ENCODE data around the gene CAMK1D.
A peak's percentile ranks its signal among the peaks of the same experiment; 100 is the strongest.
"Not testable (repeated sequence)": the region's sequence is repeated elsewhere in the genome, so short reads cannot be mapped to it uniquely, and the experiment has no call there.

Gene CAMK1D

DNA sequence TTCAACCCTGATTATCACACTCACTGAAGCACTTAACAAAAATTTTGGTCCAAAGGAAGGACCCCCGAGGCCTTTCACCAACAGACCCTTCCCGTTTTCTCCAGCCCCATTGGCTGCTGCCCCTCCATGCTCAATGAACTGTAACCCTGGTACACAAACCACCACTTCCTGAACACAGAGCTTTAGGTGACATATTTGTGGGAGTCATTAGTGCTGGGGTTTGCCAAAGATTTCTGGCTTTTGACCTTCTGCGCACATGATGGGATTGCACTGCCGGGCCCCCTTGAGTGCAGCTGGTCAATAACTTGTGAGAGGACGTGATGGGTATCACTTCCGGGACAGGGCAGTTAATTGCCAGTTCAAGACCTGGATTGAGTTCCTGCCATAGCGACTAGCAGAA lies 9.0 kb upstream of the CAMK1D start:
- DNase-seq: no peak

DNA sequence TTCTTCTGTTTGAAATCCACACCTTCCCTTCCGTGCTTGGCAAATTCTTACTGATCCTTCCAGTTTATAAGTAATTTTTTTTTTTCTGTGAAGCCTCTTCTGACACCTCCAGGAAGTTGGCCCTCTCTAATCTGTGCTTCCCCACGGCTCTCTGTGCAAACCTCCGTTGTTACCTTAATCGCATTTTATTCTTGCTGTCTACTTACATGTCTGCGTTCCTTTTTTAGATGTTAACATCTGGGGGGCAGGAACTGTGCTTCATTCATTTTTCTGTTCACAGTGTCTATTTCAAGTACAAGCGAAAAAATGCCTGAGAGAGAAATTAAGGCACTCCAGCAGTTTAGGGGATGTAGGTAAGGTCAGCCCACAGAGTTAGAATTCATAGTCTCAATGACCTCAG lies 8.4 kb upstream of the CAMK1D start:
- no peak for DNase-seq

DNA sequence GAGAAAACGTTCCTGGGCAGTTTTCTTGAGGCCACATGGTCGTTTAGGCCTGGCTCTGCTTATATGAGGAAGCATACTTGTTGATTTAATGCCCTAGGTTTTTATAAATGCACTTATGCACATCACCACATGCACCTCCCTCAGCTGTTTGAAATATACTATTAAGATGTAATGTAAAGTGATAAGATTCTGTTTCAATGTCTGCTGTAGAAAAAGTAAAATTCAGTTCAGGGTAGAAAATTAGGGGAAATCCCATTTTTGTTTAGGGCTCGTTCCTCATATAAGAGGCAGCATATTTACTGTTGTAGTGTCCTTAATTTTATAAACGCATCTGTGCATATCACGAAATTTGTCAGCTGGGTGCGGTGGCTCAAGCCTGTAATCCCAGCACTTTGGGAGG lies 7.8 kb upstream of the CAMK1D start:
- no peak for DNase-seq

DNA sequence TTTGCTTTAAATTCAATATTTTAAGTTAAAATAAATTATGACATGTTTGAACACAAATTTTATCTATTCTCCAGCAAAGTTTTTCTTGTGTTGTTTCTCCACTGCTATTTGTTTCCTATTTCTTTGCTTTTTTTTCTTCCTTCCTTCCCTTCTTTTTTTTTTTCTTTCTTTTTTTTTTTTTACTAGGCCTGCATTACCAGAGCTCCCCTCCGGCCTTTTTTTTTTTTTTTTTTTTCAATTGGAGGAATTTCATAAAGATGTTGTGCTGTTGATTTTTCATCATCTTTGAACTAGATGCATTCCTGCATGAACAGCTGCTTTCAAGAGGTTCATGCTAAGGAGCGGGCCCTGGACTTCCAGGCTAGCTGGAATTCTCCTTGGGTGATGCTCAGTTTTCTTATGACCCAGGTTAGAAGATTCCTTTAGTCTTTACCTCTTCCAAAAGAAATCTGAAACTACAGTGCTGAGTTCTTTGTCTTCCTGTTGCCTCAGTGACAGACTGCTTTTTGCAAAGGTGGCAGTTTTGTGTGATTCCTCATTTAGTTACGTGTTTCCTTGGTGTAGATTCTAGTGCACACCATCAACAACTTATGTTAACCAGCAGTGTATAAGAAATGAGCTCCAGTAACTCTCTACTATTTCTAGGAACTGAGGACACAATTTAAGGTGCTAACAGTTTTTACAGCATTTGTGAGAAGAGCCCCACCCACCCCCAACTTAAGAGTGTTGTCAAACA lies 4.8 kb upstream of the CAMK1D start:
- no peak for DNase-seq

DNA sequence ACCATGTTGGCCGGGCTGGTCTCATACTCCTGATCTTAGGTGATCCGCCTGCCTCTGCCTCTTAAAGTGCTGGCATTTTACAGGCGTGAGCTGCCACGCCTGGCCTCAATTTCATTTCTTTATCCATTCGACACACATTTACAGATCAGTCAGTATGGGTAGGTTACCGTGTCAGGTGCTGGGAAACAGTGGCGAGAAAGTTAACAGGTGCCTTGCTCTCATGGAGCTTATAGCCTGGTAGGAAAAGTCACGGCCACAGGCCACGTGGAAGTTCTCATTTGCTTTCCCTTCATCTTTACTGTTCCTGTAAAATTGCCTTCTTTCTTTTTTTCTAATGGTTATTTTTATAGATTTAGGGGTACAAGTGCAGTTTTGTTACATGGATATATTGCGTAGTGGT lies 2.6 kb upstream of the CAMK1D start:
- DNase-seq: no peak

DNA sequence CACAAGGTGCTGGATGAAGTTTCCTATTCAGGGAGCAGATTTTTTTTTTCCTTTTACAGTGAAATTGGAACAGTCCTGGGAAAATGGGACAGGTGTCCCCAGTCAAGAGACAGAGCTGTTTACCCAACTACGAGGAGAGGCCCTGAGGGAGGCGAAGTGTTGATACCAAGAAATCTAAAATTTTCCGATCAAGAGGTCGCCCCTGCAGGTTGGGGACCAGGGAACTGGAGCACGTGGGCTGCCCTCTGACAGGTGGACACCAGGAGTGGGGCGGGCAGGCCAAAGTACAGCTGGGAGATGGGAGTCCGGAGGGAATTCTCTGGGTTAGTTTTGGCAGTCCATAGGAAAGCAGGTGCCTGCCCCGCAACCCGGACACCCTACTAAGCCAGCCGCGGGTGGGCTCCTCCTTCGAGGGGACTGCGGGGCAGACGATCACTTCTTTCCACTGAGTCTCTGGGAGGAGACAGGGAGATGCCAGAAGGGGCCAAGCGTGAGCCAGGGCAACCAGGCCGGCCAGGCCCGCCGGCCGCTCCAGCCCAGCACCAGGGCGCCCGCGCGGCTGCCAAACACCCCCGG lies 965 bp upstream of the CAMK1D start:
- peak in 4 of 56 donors; percentile 31 to 41 (median 36) for DNase-seq

DNA sequence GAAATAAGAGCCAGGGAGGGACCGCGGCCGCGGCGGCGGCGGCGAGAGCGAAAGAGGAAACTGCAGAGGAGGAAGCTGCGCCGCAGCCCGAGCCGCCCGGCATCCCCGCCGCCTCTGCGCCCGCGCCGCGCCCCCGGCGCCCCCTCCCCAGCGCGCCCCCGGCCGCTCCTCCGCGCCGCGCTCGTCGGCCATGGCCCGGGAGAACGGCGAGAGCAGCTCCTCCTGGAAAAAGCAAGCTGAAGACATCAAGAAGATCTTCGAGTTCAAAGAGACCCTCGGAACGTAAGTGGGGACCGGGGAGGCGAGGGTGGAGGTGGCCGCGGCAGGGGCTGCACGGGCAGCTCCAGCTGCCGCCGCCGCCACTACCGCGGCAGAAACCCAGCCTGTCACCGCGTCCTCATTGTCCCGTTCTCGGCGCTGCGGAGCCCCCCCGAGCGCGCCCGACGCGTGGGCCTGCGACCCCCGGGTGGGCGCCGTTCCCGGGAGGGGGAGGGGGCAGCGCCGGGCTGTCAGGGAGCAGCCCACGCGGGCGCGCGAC lies 351 bp downstream of the CAMK1D start:
- DNase-seq: peak in 1 of 56 donors; percentile 47

DNA sequence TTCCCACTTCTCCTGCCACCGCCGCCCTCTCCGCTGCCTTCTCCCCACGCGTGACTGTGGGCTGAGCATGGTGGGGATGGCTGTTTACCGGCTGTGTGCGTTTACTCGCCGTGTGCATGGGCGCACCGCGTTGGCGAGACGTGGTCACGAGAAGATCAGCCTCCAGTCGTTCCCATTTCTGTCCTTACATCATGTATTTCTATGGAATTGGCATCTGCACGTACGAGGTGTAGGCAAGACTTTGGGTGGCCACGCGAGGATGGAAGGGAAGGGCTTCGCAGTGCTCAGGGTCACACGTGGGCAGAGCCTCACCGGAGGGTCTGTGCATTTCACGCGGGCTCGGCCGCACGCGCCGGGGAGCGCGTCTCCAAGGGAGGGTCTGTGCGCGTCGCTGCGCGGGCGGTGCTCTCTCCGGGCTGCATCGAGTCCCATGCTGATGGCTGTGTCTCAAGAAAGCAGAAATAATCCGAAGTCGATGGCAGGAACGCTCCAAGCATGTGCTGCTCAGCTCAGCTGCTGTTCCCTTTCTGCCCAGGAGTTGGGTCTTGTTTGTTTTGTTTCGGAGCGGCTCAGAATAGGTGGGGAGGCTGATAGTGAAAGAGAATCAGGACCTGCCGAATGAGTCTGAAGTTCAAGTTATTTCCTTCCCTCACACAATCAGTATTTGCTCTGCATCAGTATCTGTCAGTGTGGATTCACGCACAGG lies 973 bp downstream of the CAMK1D start:
- peak in 30 of 56 donors; percentile 2 to 55 (median 32) for DNase-seq

DNA sequence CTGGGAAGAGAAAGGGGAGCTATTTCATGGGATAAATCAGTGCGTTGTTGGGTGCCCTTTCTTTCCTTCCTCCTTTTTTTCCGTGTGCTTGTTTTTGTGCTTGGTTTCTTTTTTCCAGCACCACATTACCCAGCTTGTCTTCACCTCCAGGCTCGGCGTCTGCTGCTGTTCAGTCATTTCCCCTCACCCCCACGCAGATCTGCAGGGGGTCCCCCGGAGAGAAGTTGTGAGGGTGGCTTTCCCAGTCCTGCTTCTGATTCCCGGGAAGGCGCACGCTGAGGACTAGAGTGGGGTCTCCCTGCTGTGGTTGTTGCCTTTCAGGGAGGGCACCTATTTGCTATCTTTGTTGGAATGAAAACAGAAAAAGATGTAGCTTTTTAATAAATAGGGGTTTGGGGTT lies 1.6 kb downstream of the CAMK1D start:
- no peak for DNase-seq

DNA sequence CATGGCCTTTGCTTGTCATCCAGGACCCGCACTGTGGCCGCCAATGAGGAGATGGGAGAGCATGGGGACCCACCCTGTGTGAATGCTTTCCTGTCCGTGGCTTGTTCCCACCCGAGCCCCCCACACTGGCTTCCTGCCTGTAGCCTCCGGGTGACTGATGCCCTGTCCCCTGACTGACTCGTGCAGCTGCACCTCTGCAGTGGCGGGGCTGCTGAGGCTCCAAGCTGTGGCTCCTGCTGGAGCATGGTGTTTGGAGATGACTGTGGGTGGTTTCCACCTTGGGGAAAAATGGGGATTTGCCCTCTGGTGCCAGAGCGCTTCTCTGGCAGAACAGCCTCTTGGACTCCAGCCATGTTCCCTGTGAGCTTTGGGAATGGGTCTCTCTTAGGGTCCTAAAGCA lies 2.1 kb downstream of the CAMK1D start:
- peak in 5 of 56 donors; percentile 4 to 19 (median 9) for DNase-seq

DNA sequence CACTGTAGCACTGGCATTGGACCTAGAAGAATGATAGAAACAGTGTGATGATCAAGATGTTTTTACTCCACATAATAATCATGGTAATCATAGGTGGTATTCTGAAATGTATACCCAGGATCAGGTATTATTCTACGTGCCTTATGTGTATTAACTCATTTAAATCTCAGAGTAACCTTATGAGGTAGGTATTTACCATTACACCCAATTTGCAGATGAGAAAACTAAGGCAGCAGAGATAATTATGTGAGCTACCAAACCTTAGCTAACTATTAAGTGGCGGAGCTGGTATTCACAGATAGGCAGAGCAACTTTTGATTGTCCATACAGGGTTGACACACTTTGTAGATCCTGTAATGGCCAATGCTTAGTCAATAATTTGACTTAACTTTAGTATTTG lies 2.5 kb downstream of the CAMK1D start:
- DNase-seq: no peak

DNA sequence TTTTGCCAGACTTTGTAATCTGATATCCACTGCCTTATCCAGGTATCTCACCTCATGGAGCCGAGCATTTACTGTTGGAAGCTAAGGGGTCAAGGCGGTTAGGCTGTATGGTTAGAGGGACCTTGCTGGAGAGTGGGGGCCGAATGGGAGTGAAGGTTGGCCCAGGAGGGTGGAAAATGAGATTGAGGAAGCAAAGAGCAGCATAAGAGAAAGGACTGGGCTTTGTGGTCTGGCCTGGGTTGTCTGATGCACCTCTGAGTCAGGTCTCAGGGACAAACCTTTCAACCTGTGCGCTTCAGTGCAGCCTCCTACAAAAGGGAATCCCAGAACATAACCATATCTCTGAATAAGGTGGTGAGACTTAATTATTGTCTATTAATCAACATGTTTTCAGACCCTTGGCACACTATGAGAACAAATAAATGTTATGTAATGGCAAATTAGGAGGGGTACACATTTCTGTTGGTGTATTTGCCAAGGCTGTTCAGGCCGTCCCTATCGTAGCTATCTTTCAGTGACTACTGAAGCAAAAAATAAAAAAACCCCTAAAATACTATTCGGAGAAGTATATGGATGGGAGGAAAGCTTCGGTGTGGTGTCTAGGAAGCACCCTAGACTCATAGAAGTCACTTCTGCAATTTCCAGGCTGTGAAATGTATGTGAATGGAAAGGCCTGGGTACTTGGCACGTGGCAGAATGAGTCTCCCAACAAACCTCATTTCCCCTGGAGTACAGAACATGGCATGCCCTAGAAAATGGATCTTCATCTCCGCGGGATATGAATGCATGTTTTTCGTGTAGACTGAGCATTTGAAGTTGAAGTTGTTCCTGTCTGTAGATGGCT lies 4.3 kb downstream of the CAMK1D start:
- no peak for DNase-seq

DNA sequence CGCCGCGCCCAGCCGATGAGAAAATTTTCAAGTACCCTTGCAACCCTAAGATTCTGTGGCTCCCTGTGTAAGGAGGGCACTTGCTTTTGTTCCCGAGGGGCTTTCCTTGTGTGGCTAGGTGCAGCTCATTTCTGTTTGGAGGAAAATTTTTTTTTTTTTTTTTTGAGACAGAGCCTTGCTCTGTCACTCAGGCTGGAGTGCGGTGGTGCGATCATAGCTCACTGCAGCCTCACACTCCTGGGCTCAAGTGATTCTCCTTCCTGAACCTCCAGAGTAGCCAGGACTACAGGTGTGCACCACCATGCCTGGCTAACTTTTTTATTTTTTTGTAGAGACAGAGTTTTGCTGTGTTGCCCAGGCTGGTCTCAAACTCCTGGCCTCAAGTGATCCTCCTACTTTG lies 5.3 kb downstream of the CAMK1D start:
- DNase-seq: not testable (repeated sequence)

DNA sequence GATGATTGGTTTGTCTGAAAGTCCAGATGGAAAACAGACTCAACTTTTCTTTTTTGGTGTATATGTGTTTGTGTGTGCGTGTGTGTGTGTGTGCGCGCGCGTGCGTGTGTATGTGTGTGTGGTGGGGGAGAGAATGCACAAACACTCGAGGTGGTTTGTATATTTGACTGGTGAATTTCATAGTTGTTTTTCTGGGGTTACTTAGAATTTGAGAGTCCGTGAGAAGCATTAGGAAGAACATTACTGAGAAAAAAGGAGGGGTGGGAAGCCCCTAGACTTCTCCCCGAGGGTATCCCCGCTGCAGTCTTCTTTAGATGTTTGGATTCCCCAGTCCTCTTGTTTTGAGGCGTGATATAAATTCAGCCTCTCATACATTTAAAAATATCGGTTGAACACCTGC lies 6.0 kb downstream of the CAMK1D start:
- no peak for DNase-seq

DNA sequence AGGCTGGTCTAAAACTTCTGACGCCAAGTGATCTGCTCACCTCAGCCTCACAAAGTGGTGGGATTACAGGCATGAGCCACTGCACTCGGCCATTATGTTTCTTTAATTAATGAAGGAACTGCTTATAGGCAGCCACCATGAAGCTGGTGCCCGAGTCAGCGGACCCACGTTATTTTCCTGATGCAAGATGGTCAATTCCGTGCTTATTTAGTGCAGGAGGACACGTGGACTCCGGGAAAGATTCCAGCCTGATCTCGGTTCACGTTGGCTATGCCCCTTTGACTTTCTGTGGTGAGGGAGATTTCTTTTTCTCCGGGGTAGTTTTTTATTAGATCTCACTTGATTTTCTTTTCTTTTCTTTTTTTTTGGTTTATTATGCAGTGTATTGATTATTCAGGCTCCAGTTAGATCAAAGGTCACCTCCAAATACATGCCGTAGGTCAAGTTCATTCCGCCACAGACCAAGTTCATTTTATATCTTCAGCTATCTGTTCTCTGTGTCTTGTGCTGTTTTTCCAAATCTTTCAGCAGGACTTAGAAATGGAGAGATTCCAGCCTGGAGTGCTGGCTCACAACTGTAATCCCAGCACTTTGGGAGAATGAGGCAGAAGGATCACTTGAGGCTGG lies 8.3 kb downstream of the CAMK1D start:
- no peak for DNase-seq

DNA sequence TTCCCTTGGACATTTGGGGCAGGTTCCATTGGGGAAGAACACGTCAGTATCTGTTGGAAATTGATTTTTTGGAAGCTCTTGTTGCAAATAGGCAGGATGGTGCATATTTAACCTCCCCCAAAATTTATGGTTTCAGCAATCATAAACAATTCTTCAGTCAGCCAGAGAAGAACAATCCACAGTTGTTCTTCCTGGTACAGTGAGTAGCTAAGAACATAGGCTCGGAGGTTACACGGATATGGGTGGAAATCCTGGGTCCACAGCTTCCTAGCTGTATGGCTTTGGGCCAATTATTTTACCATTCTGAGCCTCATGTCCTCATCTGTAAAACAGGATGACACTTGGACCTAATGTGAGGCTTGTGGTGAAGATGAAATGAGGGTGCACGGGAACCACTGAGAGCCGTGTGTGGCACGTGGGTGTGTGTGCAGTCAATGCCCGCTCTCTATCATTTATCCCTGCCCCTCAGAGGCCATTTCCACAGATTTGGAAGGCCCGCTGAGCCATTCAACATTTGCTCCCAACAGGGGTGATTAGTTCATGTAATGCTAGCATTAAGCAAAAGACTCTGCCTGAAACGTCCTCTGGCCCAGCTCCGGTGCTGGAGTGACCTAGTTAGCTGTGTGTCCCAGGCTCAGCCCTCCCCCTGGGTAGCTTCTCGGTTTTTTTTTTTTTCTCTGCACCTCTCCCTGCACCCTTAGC lies 9.7 kb downstream of the CAMK1D start:
- DNase-seq: peak in 2 of 56 donors; percentile 12 to 29

DNA sequence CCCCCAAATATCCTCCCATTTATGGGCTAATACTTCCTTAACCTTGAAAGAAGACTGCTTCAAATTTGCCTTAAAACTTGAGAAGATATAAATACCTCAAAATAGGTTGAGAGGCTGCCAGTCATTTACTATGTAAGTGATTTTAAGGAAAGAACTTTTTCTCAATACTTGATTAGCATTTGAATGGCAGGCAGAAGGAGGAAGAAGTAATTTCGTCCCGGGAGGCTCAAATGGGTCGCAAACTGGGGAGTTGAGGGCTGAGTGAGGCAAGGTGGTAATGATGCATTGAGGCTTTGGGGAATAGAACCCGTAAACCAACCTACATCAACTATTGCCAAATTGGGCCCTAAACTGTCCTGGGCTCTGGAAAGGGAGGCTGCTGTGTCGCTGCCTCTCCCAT lies 11.1 kb downstream of the CAMK1D start:
- DNase-seq: no peak

DNA sequence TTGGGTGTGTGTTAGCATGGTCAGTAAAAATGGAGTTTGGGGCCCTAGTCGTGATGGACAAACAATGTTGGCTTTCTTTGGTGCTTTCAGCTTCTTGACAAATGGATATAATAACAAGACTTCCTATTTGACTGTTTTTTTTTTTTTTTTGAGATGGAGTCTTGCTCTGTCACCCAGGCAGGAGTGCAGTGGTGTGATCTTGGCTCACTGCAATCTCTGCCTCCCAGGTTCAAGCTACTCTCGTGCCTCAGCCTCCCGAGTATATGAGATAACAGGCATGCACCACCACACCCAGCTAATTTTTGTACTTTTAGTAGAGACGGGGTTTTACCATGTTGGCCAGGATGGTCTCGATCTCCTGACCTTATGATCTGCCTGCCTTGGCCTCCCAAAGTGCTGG lies 11.8 kb downstream of the CAMK1D start:
- DNase-seq: not testable (repeated sequence)

DNA sequence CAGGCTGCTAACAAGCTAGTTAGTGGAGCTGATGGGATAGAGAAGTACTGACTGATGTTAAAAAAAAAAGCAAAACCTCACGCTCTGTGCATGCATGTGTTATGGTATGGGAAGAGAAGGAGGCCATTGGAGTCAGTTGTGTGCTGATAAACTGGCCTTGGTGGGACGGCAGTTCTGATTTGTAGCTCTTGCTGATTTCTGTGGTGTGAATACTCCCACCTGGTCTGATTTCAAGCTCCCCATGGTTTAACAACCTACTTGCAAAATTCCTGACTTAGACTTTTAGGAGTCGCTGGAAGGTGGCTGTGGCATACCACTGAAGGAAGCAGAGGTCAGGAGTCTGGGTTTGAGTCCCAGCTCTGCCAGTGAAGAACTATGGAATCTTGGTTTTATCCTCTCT lies 15.2 kb downstream of the CAMK1D start:
- no peak for DNase-seq

DNA sequence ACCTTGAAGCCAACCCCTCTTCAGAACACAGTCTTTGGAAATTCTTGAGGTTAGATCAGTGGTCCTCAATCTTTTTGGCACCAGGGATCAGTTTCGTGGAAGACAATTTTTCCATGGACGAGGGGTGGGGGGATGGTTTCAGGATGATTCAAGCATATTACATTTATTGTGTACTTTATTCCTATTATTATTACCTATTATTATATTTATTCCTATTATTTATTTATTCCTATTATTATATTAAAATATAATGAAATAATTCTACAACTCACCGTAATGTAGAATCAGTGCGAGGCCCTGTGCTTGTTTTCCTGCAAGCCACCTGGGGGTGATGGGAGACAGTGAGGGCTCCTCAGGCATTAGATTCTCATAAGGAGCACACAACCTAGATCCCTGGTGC lies 17.9 kb downstream of the CAMK1D start:
- DNase-seq: no peak
